Activated CD4-positive, alpha-beta T cell treated with anti-CD3 and anti-CD28 coated beads, Interleukin-2, amount 50 U/mL, for 1 hour (primary cell): Measurements from ENCODE around the gene NEU3.
A peak's percentile ranks its signal among the peaks of the same experiment; 100 is the strongest.
"Not testable (repeated sequence)": the region's sequence is repeated elsewhere in the genome, so short reads cannot be mapped to it uniquely, and the experiment has no call there.

Source experiments
- DNase-seq: peaks from one replicate; pipeline ENCODE4 v3.0.0-alpha.2; 2020

NEU3 gene

DNA sequence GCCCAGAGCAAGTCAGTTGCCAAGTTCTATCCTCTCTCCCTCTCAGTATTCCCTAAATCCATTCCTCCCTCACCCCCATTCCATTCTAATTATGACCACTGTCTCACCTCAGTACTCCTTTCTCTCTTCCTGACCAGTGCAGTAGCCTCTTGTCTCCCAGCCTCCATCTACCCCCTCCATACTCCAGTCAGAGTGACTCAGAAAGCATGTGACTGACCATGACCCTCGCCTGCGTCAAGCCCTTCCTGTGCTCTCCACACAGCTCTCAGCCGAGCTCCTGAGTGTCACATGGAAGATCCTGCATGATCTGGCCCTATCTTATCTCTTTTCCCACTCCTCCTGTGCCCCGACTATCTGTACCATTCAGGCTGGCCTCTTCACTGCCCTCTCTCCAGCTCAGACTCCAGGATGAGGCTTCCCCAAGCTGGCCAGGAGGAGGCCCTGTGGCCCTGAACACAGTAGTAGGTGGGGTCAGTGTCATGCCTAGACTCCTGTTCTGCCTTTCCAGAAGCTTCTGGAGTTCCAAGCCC is 42.6 kb downstream of the NEU3 start:
- no peak for DNase-seq

DNA sequence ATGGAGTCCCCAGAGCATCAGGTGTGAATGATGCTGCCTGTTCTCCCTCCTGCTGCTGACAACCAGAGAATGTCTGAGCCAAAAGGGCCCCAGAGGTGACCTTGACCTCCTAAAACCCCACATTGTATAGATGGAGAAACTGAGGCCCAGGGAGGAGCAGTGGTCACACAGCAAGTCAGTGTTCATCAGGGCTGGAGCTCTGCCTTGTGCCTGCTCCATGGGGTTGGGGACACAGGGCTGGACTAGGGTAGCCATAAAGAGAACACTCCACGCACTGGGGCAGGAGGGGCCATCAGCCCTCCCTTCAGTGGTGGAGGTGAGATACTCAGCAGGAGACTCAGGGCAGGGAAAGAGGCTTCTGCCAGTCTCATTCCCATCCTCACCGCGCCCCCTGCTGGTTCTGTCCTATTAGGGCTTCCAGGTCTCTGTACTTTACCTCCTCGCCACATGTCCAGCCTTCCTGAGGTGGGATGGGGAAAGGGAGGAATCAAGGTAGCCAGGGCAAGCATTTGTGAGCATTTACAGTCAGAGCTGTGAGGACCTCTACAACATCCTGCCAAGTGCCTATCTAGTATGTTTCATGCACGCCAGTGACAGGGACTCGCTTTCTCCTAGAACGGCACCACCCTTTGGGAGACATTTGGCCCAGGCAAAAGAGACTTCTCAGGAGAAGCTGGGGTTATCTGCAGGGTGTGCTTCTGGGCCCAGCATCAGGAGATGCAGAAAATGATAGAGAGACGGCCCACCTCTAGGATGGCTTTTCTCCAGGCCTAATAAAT is 43.2 kb downstream of the NEU3 start:
- DNase-seq: peak; percentile 60

DNA sequence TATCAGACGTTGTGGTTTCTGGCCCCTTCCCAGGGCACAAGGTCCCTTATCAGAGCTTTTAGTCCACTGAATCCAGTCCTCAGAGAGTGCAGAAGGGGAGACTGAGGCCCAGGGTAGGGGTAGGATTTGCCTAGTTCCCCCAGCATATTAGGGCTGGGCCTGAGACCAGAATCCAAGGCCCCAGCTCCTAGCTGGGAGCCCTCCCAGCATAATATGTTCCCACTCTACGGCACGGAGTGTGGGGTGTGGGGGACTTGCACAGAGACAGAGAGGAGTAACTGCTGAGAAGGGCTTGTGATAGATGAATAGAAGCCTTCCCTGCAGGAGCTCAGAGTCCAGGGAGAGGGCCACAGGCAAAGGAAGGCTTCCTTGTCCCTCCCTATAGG is 43.8 kb downstream of the NEU3 start:
- no peak for DNase-seq

DNA sequence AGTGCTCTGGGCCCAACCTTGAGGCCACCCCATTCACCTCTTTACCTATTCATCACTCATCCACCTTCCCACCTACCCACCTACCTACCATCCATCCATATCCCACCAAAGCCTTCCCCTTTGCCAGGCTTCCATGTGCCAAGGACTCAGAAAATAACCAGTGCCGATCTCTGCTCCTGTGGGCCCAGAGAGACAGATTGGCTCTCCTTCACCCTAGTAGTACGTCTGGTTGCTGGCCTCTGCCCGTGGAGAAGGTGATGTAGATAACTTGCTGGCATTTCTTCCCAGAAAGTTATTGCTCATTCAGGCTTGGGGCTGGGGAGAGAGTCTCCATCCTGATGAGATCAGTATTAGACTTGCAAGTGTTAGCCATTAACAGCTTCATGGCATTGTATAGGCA is 45.2 kb downstream of the NEU3 start:
- no peak for DNase-seq

DNA sequence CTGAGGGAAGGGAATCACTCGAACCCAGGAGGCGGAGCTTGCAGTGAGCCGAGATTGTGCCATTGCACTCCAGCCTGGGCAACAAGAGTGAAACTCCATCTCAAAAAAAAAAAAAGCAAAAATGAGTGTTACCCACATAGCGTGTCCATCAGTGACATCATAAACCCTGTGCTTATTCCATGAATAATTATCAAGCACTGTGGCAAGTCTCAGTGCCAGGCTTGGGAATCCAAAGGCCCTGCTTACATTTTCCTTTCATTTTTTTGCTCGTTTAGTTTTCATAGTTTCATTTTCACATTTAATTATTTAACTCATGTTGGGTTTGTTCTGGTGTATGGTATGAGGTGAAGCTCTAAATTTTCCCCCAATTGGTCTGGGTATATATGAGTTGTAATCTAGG is 46.5 kb downstream of the NEU3 start:
- no peak for DNase-seq

DNA sequence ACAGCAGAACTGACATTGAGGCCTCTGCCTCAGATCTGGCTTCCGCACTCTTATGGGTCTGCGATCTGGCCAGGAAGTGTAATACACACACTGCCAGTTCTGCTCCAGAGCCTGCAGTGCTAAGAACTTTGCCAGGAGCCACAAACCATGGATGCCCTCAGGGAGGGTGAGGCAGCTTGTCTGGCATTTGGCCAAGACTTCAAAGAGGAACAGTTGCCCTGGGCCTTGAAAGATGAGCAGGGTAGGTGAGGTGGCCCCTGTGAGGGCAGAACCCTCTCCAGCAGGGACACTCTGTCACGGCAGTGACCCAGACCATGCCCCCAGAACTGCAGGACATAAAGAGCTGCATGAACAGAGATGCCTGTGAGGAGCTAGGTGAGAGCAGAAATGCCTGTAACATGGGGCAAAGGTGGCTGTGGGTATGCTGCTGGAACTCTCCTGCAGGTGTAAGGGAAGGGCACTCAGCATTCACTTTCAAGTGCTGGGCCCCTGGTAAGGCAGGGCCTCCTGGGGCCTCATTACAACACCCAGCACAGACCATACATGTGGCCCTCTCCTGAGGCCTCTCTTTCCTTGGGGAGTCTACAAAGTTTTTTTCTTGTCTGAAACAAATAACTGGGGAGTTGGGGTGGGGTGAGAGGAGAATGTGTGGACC is 47.3 kb downstream of the NEU3 start:
- no peak for DNase-seq

DNA sequence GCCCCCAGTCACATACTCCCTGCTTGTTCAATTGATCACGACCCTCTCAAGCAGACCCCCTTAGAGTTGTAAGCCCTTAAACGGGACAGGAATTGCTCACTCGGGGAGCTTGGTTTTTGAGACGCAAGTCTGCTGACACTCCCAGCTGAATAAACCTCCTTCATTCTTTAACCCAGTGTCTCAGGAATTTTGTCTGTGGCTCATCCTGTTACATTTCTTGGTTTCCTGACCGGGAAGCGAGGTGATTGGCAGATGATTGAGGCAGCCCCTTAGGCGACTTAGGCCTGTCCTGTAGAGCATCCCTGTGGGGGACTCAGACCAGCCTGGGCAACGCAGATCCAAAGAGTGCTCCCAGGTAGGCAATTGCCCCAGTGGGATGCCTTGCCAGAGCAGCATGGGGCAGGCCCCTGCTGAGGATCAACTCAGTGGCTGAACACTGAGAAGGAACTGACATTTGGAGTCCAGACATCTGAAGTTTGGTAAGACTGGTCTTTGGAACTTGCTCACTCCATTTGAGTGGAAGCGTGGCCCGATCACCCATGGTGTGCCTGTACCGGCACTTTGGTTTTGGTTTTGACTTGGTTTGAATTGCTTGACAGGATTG is 51.5 kb downstream of the NEU3 start:
- DNase-seq: no peak

DNA sequence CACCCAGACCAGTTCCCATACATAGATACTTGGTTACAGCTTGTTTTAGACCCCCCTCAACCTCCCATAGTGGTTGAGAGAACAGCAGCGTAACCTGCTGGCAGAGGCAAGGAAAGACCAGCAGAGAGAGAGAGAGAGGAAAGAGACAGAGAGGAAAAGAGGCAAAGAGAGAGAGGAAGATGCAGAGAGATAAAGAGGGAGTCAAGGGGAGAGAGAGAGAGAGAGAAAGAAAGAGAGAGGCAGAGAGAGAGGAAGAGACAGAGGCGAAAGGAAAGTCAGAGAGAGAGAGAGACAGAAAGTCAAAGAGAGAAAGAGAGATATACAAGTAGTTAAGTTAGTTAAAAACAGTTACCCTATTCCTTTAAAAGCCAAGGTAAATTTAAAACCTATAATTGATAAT is 52.5 kb downstream of the NEU3 start:
- DNase-seq: no peak

DNA sequence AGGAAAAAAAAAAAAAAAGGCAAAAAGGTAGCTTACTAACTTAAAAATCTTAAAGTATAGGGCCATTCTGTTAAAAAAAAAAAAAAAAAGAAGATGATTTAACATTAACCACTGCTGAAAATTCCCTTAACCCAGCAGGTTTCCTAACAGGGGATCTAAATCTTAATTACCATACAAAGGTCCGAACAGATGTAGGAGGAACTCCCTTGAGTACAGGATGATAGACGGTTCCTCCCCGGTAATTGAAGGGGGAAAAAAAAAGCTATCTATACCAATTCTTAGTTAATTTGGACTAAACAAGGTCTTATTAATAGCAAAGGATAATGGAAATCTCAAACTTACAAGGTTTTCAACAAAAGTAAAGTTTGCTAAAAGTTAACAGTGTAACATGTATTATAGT is 53.1 kb downstream of the NEU3 start:
- not testable (repeated sequence) for DNase-seq

DNA sequence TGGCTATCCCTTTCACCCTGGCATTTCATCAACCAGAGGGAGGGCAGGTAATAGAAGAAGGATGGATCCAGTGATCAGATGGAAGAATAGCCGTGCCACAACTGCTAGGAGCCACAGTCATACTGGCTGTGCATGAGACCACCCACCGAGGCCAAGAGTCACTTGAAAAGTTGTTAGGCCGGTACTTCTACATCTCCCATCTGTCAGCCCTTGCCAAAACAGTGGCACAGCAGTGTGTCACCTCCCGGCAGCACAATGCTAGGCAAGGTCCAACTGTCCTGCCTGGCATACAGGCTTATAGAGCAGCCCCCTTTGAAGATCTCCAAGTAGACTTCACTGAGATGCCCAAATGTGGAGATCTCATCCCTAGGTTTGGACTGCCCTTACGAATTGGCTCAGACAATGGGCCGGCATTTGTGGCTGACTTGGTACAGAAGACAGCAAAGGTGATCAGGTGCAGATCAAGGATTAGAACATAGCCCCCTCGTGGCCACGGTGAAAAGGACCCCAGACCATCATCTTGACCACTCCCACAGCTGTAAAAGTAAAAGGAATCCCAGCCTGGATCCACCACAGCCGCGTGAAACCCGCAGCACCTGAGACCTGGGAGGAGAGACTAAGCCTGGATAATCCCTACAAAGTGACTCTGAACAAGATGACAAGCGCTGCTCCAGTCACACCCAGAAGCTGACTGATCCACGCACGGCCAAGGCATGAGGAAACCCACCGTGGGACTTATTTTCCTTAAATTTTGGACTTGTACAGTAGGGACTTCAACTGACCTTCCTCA is 55.8 kb downstream of the NEU3 start:
- not testable (repeated sequence) for DNase-seq

DNA sequence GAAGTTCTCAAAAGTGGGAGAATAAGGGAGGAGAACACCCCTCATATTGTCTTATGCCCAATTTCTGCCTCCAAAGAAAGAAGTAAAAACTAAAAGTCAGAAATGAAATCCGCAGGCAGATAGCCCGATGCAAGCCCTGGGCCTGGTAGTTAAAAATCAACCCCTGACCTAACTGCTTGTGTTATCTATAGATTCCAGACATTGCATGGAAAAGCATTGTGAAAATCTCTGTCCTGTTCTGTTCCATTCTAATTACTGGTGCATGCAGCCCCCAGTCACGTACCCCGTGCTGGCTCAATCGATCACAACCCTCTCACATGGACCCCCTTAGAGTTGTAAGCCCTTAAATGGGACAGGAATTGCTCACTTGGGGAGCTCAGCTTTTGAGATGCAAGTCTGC is 57.9 kb downstream of the NEU3 start:
- not testable (repeated sequence) for DNase-seq

DNA sequence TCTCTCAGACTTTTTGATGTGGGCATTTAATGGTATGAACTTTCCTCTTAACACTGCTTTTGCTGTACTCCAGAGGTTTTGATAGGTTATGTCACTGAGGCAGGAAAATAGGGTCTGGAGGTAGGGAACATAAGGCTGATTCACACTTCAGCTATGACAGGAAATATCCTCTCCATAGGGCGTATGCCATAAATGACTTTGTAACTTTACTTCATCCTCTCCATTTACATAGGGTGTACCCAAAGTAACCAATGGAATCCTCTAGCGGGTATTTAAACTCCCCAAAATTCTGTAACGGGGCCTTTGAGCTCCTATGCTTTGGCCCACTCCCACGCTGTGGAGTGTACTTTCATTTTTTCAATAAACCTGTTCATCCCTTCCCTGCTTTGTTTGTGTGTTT is 58.5 kb downstream of the NEU3 start:
- DNase-seq: no peak

DNA sequence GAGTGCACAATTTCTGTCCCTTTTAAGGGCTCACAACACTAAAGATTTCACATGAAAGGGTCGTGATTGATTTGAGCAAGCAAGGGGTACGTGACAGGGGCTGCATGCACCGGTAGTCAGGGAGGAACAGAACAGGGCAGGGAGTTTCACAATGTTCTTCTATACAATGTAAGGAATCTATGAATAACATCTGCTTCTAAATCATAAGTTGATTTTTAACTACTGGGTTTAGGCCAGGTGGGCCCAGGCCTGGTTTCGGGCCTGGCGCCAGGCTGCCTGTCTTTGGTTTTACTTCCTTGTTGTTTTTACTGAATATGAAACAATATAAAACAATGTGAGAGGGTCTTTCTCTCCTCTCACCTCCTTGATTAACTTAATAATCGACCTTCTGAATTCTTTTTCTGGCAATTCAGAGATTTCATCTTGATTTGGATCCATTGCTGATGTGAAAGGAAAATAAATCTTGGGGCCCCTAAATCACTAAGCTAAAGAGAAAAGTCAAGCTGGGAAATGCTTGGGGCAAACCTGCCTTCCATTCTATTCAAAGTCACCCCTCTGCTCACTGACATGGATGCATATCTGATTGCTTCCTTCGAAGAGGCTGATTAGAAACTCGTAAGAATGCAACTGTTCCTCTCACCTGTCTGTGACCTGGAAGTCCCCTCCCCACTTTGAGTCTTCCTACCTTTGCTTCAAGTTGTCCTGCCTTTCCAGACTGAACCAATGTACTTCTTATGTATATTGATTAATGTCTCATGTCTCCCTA is 61.0 kb downstream of the NEU3 start:
- DNase-seq: not testable (repeated sequence)

DNA sequence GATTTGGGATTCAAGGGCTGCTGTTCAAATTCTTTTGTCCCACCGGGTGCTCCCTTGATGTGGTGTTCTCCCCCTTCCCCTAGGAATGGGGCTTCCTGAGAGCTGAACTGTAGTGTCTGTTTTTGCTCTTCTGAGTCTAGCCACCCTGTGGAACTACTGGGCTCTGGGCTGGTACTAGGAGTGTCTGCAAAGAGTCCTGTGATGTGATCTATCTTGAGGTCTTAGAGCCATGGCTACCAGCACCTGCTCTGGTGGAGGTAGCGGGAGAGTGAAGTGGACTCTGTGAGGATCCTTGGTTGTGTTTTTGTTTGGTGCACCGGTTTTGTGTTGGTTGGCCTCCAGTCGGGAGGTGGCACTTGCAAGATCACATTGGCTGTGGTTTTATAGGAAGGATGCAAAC is 61.8 kb downstream of the NEU3 start:
- DNase-seq: no peak

DNA sequence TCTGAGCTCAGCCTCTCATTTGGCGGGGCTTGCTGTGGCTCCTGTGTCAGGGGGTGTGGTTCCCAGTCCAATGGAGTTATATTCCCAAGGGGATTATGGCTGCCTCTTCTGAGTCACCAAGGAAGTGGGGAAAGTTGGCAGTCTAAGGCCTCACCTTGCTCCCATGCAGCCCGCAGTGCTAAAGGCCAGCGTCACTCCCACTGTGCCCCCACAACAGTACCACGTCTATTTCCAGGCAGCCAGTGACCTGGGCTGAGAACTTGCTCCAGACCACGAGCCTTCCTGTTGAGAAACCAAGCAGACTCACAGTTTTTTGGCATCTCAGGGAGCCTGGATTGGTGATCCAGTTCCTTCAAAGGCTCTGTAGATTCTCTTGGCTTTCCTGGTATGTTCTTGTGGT is 62.3 kb downstream of the NEU3 start:
- no peak for DNase-seq

DNA sequence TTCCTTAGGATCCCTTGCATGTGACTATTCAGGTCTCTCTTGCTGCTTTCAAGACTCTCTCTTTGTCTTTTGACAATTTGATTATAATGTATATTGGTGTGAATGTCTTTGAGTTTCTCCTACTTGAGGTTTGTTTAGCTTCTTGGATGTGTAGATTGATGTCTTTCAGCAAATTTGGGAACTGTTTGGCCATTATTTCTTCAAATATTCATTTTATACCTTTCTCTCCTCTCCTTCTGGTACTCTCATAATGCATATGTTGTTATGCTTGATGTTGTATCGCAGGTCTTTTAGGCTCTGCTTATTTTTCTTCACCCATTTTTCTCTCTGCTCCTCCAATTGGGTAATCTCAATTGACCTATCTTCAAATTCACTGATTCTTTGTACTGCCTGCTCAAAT is 63.7 kb downstream of the NEU3 start:
- no peak for DNase-seq

DNA sequence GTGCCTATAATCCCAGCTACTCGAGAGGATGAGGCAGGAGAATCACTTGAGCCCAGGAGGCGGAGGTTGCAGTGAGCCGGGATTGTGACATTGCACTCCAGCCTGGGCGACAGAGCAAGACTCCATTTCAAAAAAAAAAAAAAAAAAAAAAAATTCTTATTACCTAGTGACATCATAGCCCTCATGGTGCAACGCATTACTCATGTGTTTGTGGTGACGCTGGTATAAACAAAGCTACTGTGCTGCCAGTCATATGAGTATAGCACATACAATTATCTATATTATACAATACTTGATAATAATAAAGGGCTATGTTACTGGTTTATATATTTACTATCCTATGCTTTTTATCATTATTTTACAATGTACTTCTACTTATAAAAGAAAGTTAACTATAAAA is 66.8 kb downstream of the NEU3 start:
- DNase-seq: no peak

DNA sequence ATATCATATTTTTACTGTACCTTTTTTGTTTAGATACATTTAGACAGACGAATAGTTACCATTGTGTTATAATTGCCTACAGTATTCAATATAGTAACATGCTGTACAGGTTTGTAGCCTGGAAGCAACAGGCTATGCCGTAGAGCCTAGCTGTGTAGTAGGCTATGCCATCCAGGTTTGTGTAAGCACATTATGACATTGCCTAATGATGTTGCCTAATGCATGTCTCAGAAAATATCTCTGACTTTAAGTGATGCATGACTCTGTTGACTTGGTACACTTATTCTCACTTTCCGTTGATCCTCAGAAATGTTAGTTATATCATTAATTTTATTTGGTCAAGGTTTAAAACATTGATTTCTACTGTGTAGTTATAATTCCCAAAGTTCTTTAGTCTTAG is 68.1 kb downstream of the NEU3 start:
- DNase-seq: no peak

DNA sequence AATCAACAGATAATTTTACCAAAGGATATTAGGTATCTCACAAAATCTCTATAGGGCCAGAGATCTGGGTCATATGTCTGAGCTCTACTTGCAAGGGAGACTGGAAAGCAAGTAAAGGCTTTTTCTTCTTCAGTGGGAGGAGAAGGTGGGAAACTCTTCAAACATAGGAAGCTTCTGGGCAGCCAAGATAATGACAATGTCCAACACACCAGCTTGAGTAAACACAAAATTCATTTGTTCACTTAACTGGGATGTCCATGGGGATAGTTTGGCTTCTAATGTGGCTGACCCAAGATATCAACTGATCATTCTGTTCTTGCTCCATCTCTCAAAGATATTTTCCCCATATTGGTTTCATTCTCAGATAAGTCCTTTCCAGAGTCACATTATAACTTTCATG is 70.6 kb downstream of the NEU3 start:
- DNase-seq: no peak

DNA sequence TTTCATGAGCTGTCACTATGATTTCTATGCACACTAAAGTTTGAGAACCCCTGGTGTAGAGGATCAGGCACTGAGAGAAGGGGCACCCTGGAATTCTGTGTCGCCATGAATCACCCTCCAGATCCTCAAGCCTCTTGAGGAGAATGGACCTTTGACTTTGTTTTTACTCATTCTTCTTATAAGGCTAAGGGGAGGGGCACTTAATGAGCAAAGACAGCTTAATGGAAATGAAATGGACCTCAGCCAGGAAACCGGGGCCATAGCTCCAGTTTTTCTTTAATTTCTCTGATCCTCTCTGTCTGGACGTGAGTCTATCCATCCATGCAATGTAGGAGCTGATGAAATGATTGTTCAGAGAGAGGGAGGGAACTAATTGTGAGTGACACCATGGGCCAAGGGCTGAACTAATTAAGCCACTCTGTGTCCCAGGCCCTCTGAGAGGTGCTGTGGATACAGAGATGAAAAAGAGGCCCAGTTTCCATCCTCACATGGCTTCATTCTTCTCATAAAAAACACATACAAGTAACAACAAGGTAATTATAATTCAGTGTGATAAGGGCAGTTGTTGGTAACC is 75.1 kb downstream of the NEU3 start:
- no peak for DNase-seq

DNA sequence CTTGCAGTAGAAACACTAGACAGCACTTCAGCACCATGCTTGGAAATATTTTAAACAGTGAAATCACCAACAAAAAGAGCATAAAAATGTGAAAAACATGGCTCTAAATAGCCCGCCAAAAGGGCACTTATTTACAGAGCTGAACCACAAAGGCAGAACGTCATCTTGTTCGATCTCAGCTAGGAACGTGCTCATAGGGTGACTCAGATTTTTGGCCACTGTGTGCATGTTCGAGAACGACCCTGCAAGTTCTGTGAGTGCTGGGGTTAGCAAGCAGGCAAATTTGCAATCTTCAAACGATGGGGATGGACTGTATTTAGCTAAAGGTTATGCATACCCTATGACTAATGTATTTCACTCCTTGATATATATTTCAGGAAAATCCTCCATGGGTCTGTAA is 77.3 kb downstream of the NEU3 start:
- no peak for DNase-seq
